Esophagus squamous epithelium (tissue), 4 donors: ENCODE measurements around the gene ARPC1A.
"Not testable (repeated sequence)": the region's sequence is repeated elsewhere in the genome, so short reads cannot be mapped to it uniquely, and the experiment has no call there.

ENCODE experiments used
- POLR2A ChIP-seq, 4 donors: fragments of 450-650 bp; IDR thresholded peaks; one replicate each; pipeline ENCODE4 v1.6.1; 2017; ENCODE audit warnings: antibody characterized with exemption in 4 of 4, mild to moderate bottlenecking in 4 of 4, moderate library complexity in 3 of 4
- TF ChIP-seq, protein P1 (sequence below), 6 experiments: fragments of 450-650 bp in 4 of 6; fragments of 200-600 bp in 2 of 6; sonication (generic) in 2 of 6; IDR thresholded peaks; one replicate each; pipeline ENCODE4 v1.5.1; 2016 to 2019; ENCODE audit warnings: antibody characterized with exemption in 6 of 6, mild to moderate bottlenecking in 4 of 6, moderate library complexity in 4 of 6

DNA sequence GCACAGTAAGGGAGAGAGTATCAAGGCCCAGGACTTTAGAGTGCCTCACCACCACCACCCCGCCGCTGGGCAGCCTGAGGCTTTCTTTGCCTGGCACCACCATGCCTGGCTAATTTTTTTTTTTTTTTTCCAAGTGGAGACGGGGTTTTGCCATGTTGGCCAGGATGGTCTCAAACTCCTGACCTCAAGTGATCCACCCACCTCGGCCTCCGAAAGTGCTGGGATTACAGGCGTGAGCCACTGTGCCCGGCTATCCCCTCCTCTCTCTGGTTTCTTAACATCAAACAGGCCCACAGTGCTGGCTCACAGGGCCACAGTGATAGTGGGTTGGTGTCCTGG lies 54.0 kb downstream of the ARPC1A start:
- not testable (repeated sequence) for TF ChIP-seq POLR2A (IDR thresholded peaks at IDR 0.05)
- TF ChIP-seq, protein P1, sequence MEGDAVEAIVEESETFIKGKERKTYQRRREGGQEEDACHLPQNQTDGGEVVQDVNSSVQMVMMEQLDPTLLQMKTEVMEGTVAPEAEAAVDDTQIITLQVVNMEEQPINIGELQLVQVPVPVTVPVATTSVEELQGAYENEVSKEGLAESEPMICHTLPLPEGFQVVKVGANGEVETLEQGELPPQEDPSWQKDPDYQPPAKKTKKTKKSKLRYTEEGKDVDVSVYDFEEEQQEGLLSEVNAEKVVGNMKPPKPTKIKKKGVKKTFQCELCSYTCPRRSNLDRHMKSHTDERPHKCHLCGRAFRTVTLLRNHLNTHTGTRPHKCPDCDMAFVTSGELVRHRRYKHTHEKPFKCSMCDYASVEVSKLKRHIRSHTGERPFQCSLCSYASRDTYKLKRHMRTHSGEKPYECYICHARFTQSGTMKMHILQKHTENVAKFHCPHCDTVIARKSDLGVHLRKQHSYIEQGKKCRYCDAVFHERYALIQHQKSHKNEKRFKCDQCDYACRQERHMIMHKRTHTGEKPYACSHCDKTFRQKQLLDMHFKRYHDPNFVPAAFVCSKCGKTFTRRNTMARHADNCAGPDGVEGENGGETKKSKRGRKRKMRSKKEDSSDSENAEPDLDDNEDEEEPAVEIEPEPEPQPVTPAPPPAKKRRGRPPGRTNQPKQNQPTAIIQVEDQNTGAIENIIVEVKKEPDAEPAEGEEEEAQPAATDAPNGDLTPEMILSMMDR (IDR thresholded peaks at IDR 0.05) = not testable (repeated sequence)
